ENCODE measurements around the gene TM9SF4. TPM values are rescaled to one million over a fixed set of nuclear protein-coding genes. Genes with fewer than 3 reads are reported as not detected.
A peak's percentile ranks its signal among the peaks of the same experiment; 100 is the strongest.

Gene TM9SF4, protein sequence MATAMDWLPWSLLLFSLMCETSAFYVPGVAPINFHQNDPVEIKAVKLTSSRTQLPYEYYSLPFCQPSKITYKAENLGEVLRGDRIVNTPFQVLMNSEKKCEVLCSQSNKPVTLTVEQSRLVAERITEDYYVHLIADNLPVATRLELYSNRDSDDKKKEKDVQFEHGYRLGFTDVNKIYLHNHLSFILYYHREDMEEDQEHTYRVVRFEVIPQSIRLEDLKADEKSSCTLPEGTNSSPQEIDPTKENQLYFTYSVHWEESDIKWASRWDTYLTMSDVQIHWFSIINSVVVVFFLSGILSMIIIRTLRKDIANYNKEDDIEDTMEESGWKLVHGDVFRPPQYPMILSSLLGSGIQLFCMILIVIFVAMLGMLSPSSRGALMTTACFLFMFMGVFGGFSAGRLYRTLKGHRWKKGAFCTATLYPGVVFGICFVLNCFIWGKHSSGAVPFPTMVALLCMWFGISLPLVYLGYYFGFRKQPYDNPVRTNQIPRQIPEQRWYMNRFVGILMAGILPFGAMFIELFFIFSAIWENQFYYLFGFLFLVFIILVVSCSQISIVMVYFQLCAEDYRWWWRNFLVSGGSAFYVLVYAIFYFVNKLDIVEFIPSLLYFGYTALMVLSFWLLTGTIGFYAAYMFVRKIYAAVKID
- 10 to 100 TPM; 32.6 to 42.3 (median 38.0) TPM for total RNA-seq
- 24.5 TPM for total RNA-seq (2013)
- total RNA-seq: 38.9 to 80.6 (median 58.3) reads per million in 29 experiments

DNA sequence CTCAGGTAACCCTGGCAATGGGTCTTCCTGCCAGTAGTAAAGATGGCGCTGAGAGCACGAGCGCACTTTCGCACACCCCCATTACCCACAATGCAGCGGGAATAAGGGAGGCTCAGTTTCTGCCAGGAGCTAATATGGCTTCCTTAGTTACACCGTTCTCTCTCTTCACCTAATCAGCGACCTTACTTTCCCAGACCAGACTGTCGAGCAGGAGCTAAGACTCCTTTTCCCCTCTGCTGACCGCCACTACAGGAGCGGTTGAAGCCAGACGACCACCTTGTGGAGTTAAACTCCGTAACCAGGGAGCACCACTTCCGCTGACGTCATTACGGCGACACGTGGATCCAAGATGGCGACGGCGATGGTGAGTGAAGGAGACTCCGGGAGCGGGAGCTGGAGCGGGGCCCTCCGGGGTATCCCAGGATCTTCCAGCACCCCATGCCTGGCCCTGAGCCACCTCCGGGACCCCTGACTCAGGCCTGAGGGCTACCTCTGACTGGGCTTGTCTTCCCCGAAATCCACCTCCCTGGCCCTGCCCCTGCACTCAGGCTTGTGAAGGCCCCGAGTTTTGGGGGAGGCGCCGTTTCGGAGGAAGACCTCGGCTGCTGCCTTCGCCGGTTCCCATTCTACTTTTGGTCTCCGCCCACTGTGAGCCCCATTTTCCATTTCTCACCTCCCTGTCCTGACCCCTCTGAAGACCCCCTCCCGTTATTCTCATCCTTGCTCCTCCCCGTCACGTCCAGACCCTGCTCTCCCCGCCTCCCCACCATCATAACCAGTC, at the start of gene TM9SF4:
TM9SF4 (plus strand) TSS at position 323 of the 781 bp plus-strand sequence; CDS start at position 350, 27 bp downstream.
- Histone ChIP-seq H3K9me3 (no peaks in the 10 kb centered on the region), H3K27ac (ENCODE audit: low read length) (peak within 1 kb of the TSS; percentile 96), H3K4me1 (ENCODE audit: control insufficient read depth in 1 of 2, extremely low read depth in 1 of 2, insufficient read depth in 2 of 2, low read length in 2 of 2) (peaks cover 12 to 29% of the 10 kb centered on the region in 2 experiments), H3K36me3 (ENCODE audit: control insufficient read depth in 2 of 2, extremely low read depth in 1 of 2, insufficient read depth in 1 of 2, low read length in 1 of 2) (no peaks in the 10 kb centered on the region), H3K27me3 (replicated peaks in 1 of 2; ENCODE audit: control insufficient read depth in 2 of 2, extremely low read depth in 1 of 2, insufficient read depth in 2 of 2, low read length in 1 of 2) (no peaks in the 10 kb centered on the region), H3K4me3 (ENCODE audit: control insufficient read depth in 1 of 2, extremely low read depth in 1 of 2, low read length in 1 of 2) (peak within 1 kb of the TSS; percentile 96 to 99)
- ChIA-PET CTCF (interaction anchor here in 1 of 2 donors (0.7 to 1.2 kb wide), 3 partner anchors 14 to 502 kb away, joined by 3 to 4 read pairs (median 3); no protein-coding TSS in a partner anchor), POLR2A (interaction anchor here (0.6 kb wide), 2 partner anchors 282 to 537 kb away, joined by 3 to 6 read pairs; no protein-coding TSS in a partner anchor)
- peak; percentile 72 to 97 (median 86) for DNase-seq
- Mint-ChIP-seq H3K4me1 (peaks cover 39 to 45% (median 45%) of the 10 kb centered on the region in 3 donors), H3K9me3 (no peaks in the 10 kb centered on the region), H3K4me3 (peak within 1 kb of the TSS; percentile 95 to 99 (median 99)), H3K27me3 (no peaks in the 10 kb centered on the region), H3K27ac (peak within 1 kb of the TSS; percentile 99 to 100), H3K36me3 (no peaks in the 10 kb centered on the region)
- under 1% methylated on average over 32 of the region's 38 CpGs for whole genome bisulfite sequencing (ENCODE audit: insufficient coverage)
- peak; percentile 88 to 93 (median 88) for ATAC-seq (replicated peaks in 1 of 4)

DNA sequence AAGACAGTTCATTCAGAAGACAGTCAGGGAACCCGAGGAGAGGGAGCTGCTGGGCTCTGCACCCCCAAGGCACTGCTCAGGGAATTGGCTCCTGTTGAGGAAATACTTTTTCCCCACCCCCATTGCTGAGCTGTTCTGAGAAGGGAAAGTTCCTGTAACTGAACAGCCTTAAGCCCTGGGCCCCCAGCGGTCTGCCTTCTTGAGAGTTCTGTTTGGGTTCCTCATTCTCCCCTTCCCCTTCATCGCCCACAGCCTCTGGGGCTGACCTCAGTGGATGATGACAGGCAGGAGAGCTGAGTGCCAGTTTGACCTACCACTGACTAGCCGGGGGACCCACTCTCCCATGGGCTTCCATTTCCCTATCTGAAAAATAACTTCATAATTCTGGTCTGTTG, 46.7 kb upstream of the TM9SF4 start:
- Mint-ChIP-seq H3K36me3 (no peaks in the 10 kb centered on the region), H3K9me3 (no peaks in the 10 kb centered on the region), H3K27me3 (peaks cover 32 to 43% of the 10 kb centered on the region in 2 donors), H3K4me1 (peaks cover 0 to 2% (median 0%) of the 10 kb centered on the region in 3 donors), H3K4me3 (no peak overlapping the region), H3K27ac (no peak overlapping the region)
- H3K27ac ChIP-seq (ENCODE audit: low read length): no peak overlapping the region
- no peak overlapping the region for H3K4me3 ChIP-seq (ENCODE audit: control insufficient read depth in 1 of 2, extremely low read depth in 1 of 2, low read length in 1 of 2)
- ChIA-PET POLR2A (interaction anchor here (0.5 kb wide), 2 partner anchors 43 to 761 kb away, joined by 3 to 6 read pairs; no protein-coding TSS in a partner anchor), CTCF (no interaction called here)
- H3K36me3 ChIP-seq (ENCODE audit: control insufficient read depth in 2 of 2, extremely low read depth in 1 of 2, insufficient read depth in 1 of 2, low read length in 1 of 2): no peaks in the 10 kb centered on the region
- 33% methylated on average over 1 of the region's 4 CpGs for WGBS (ENCODE audit: insufficient coverage)
- DNase-seq: peak in 5 of 35 experiments; percentile 7 to 43 (median 15)
- peaks cover 0 to 33% of the 10 kb centered on the region in 2 experiments for H3K27me3 ChIP-seq (replicated peaks in 1 of 2; ENCODE audit: control insufficient read depth in 2 of 2, extremely low read depth in 1 of 2, insufficient read depth in 2 of 2, low read length in 1 of 2)
- H3K4me1 ChIP-seq (ENCODE audit: control insufficient read depth in 1 of 2, extremely low read depth in 1 of 2, insufficient read depth in 2 of 2, low read length in 2 of 2): no peaks in the 10 kb centered on the region
- ATAC-seq (replicated peaks in 1 of 4): no peak
- no peaks in the 10 kb centered on the region for H3K9me3 ChIP-seq

DNA sequence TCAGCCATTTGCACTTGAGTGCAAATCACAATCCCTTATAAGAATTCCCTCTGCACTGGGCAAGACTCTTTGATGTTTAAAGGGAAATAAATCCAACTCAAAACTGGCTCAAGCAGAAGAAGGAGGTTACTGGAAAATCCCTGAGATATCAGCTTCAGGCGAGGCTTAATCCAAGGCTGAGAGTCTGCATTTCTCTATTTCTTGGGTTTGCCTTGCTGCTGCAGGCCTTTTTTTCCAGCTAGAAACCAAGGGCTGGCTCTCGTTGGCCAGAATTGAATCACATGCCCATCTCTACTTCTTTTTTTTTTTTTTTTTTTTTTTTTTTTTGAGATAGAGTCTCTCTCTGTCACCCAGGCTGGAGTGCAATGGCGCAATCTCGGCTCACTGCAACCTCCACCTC, 45.8 kb upstream of the TM9SF4 start:
- H3K27me3 ChIP-seq (replicated peaks in 1 of 2; ENCODE audit: control insufficient read depth in 2 of 2, extremely low read depth in 1 of 2, insufficient read depth in 2 of 2, low read length in 1 of 2): peaks cover 0 to 27% of the 10 kb centered on the region in 2 experiments
- H3K4me1 ChIP-seq (ENCODE audit: control insufficient read depth in 1 of 2, extremely low read depth in 1 of 2, insufficient read depth in 2 of 2, low read length in 2 of 2): no peaks in the 10 kb centered on the region
- no peak overlapping the region for H3K27ac Mint-ChIP-seq
- H3K9me3 Mint-ChIP-seq: no peaks in the 10 kb centered on the region
- no peak overlapping the region for H3K4me3 Mint-ChIP-seq
- H3K27ac ChIP-seq (ENCODE audit: low read length): no peak overlapping the region
- no peaks in the 10 kb centered on the region for H3K9me3 ChIP-seq
- H3K27me3 Mint-ChIP-seq: peaks cover 32 to 36% of the 10 kb centered on the region in 2 donors
- peaks cover 0 to 2% (median 0%) of the 10 kb centered on the region in 3 donors for H3K4me1 Mint-ChIP-seq
- ChIA-PET CTCF (no interaction called here), POLR2A (no interaction called here)
- 83% methylated on average over 1 of the region's 4 CpGs for WGBS (ENCODE audit: insufficient coverage)
- no peaks in the 10 kb centered on the region for H3K36me3 ChIP-seq (ENCODE audit: control insufficient read depth in 2 of 2, extremely low read depth in 1 of 2, insufficient read depth in 1 of 2, low read length in 1 of 2)
- no peaks in the 10 kb centered on the region for H3K36me3 Mint-ChIP-seq
- DNase-seq (no peak), ATAC-seq (replicated peaks in 1 of 4) (no peak)
- H3K4me3 ChIP-seq (ENCODE audit: control insufficient read depth in 1 of 2, extremely low read depth in 1 of 2, low read length in 1 of 2): no peak overlapping the region

DNA sequence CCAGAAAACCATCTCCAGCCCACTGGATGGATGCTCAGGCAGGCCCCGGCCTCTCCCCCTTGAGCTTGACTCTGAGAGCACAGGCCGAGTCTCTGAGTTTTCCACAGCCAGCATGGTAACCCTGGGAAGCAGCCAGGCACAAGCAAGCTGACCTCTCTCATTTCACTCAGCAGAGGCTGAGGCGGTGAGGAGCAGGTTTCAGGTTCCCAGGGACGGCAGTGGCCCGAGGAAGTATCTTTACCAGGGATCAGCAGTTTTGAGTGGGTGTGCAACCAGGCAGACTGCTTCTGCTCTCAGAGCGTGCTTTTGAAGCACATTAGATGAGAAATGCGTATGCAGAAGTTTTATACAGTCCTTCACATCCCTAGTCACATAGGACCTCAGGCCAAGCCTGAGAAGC, 44.8 kb upstream of the TM9SF4 start:
- POLR2A ChIA-PET: no interaction called here
- ATAC-seq (replicated peaks in 1 of 4): no peak
- Histone ChIP-seq H3K9me3 (no peaks in the 10 kb centered on the region), H3K27me3 (replicated peaks in 1 of 2; ENCODE audit: control insufficient read depth in 2 of 2, extremely low read depth in 1 of 2, insufficient read depth in 2 of 2, low read length in 1 of 2) (peaks cover 0 to 21% of the 10 kb centered on the region in 2 experiments), H3K4me3 (ENCODE audit: control insufficient read depth in 1 of 2, extremely low read depth in 1 of 2, low read length in 1 of 2) (no peak overlapping the region), H3K4me1 (ENCODE audit: control insufficient read depth in 1 of 2, extremely low read depth in 1 of 2, insufficient read depth in 2 of 2, low read length in 2 of 2) (no peaks in the 10 kb centered on the region), H3K27ac (ENCODE audit: low read length) (no peak overlapping the region), H3K36me3 (ENCODE audit: control insufficient read depth in 2 of 2, extremely low read depth in 1 of 2, insufficient read depth in 1 of 2, low read length in 1 of 2) (no peaks in the 10 kb centered on the region)
- WGBS (ENCODE audit: insufficient coverage): 82% methylated on average over 4 of the region's 7 CpGs
- no peaks in the 10 kb centered on the region for H3K36me3 Mint-ChIP-seq
- no peak overlapping the region for H3K27ac Mint-ChIP-seq
- CTCF ChIA-PET: interaction anchor here in 1 of 2 donors (1.0 kb wide), 1 partner anchor 36 kb away, joined by 3 read pairs; no protein-coding TSS in a partner anchor
- H3K4me1 Mint-ChIP-seq: peaks cover 0 to 2% (median 0%) of the 10 kb centered on the region in 3 donors
- H3K9me3 Mint-ChIP-seq: no peaks in the 10 kb centered on the region
- H3K27me3 Mint-ChIP-seq: peaks cover 29 to 32% of the 10 kb centered on the region in 2 donors
- DNase-seq: no peak
- H3K4me3 Mint-ChIP-seq: no peak overlapping the region

DNA sequence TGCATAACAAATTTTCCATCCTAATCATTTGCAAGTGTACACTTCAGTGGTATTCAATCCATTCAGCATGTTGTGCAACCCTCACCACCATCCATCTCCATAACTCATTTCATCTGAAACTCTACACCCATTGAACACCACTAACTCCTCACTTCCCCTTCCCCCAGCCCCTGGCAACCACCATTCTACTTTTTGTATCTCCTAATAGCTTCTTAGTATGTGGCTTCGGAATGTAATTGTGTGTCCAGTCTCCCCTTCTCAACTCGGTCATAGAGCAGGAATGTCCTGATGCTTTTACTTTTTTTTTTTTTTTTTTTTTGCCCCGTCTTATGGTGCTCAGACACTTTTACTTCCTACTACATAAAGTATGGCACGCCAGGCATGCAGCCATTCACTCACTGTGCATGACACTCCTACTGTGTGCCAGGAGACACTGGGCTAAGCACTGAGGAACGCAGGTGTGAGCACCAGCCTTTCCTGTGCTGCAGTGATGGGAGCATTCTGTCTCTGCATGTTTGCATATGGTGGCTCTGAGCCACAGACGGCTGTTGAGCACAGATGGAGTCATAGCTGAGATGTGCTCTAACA, 42.2 kb upstream of the TM9SF4 start:
- Mint-ChIP-seq H3K9me3 (no peaks in the 10 kb centered on the region), H3K36me3 (no peaks in the 10 kb centered on the region), H3K4me3 (no peak overlapping the region), H3K27me3 (peaks cover 14% of the 10 kb centered on the region in 2 donors), H3K4me1 (peaks cover 0 to 5% (median 0%) of the 10 kb centered on the region in 3 donors), H3K27ac (no peak overlapping the region)
- H3K4me3 ChIP-seq (ENCODE audit: control insufficient read depth in 1 of 2, extremely low read depth in 1 of 2, low read length in 1 of 2): no peak overlapping the region
- H3K36me3 ChIP-seq (ENCODE audit: control insufficient read depth in 2 of 2, extremely low read depth in 1 of 2, insufficient read depth in 1 of 2, low read length in 1 of 2): no peaks in the 10 kb centered on the region
- DNase-seq (no peak), ATAC-seq (replicated peaks in 1 of 4) (no peak)
- H3K27me3 ChIP-seq (replicated peaks in 1 of 2; ENCODE audit: control insufficient read depth in 2 of 2, extremely low read depth in 1 of 2, insufficient read depth in 2 of 2, low read length in 1 of 2): peaks cover 0 to 24% of the 10 kb centered on the region in 2 experiments
- H3K4me1 ChIP-seq (ENCODE audit: control insufficient read depth in 1 of 2, extremely low read depth in 1 of 2, insufficient read depth in 2 of 2, low read length in 2 of 2): no peaks in the 10 kb centered on the region
- POLR2A ChIA-PET: no interaction called here
- H3K9me3 ChIP-seq: no peaks in the 10 kb centered on the region
- 78% methylated on average over 4 of the region's 6 CpGs for WGBS (ENCODE audit: insufficient coverage)
- CTCF ChIA-PET: no interaction called here
- no peak overlapping the region for H3K27ac ChIP-seq (ENCODE audit: low read length)
